Endothelial cell of umbilical vein (primary cell): ENCODE data around the gene AGRN. TPM values are rescaled to one million over a fixed set of nuclear protein-coding genes. Genes with fewer than 3 reads are reported as not detected.

ENCODE experiments used
- BruUV-seq: library from RNA; stranded (reverse); fragments of 400-500 nt; replicated peaks from 2 replicates; lab custom pipeline; 2021; lab: Mats Ljungman, UMichigan
- CTCF ChIA-PET: fragments of 300-600, 350-600 bp; sonication (Branson Sonifier 250); formaldehyde crosslinking; loops from one replicate; lab custom pipeline; 2021; ENCODE audit warnings: antibody characterized with exemption, inconsistent platforms; lab: Charles Lee
- POLR2A ChIA-PET: fragments of 300-600, 350-600 bp; sonication (Branson Sonifier 250); formaldehyde crosslinking; loops from one replicate; lab custom pipeline; 2021; ENCODE audit warnings: antibody characterized with exemption, inconsistent platforms; lab: Charles Lee
- DNase-seq: peaks from one replicate; pipeline ENCODE4 v3.0.0-alpha.2; 2011; ENCODE audit warnings: low read depth, low spot score
- FAIRE-seq: peaks from 2 replicates; lab custom pipeline; 2011; peaks lifted over from hg19 to GRCh38; lab: Jason Lieb, UNC
- H2AFZ ChIP-seq: 2 replicates; pipeline ENCODE4 v1.6.0; 2012; ENCODE audit warnings: low read depth, low read length, control low read depth, inconsistent platforms
- H3K27ac ChIP-seq: 2 replicates; pipeline ENCODE4 v1.5.1; 2011; ENCODE audit warnings: low read depth, mild to moderate bottlenecking, control low read depth, low read length, moderate library complexity; ENCODE audit not compliant: insufficient read depth
- H3K27me3 ChIP-seq, 2 experiments: 2 replicates each; pipeline versions ENCODE4 v1.6.0 to v1.6.1; 2011; ENCODE audit warnings: low read length in 2 of 2, mixed read lengths in 1 of 2; ENCODE audit not compliant: control insufficient read depth in 2 of 2, insufficient read depth in 2 of 2
- H3K36me3 ChIP-seq, 2 experiments: 2 replicates in 1 of 2; 3 replicates in 1 of 2; pipeline ENCODE4 v1.5.1; 2011; ENCODE audit warnings: low read length in 2 of 2, mild to moderate bottlenecking in 1 of 2, moderate library complexity in 1 of 2; ENCODE audit not compliant: control insufficient read depth in 2 of 2, insufficient read depth in 2 of 2; ENCODE audit errors: extremely low read depth in 1 of 2
- H3K4me1 ChIP-seq: 3 replicates; pipeline ENCODE4 v1.5.1; 2011; ENCODE audit warnings: mild to moderate bottlenecking, low read length; ENCODE audit not compliant: control insufficient read depth, insufficient read depth; ENCODE audit errors: extremely low read depth
- H3K4me2 ChIP-seq: 2 replicates; pipeline ENCODE4 v1.6.1; 2011; ENCODE audit warnings: low read length, control low read depth, mixed read lengths; ENCODE audit not compliant: insufficient read depth
- H3K4me3 ChIP-seq, 3 experiments: fragments of 200-600 bp in 1 of 3; sonication (generic), shearing (Covaris generic) in 1 of 3; replicated peaks in 1 of 3; 2 replicates each; pipeline ENCODE4 v1.5.1; 2011 to 2016; ENCODE audit warnings: control low read depth in 3 of 3, low read length in 3 of 3, mild to moderate bottlenecking in 2 of 3, inconsistent platforms in 1 of 3, low read depth in 1 of 3, moderate library complexity in 1 of 3; ENCODE audit not compliant: insufficient read depth in 1 of 3
- H3K79me2 ChIP-seq: 2 replicates; pipeline ENCODE4 v1.6.0; 2012; ENCODE audit warnings: low read length, inconsistent platforms; ENCODE audit not compliant: control insufficient read depth, insufficient read depth
- H3K9ac ChIP-seq: replicated peaks from 2 replicates; pipeline ENCODE3; 2011; ENCODE audit warnings: low read length, control low read depth; ENCODE audit not compliant: insufficient read depth; ENCODE audit errors: extremely low read depth
- H3K9me1 ChIP-seq: replicated peaks from 3 replicates; pipeline ENCODE4 v1.6.0; 2011; ENCODE audit warnings: mild to moderate bottlenecking, low read length; ENCODE audit not compliant: control insufficient read depth, insufficient read depth; ENCODE audit errors: extremely low read depth
- H3K9me3 ChIP-seq: replicated peaks from 2 replicates; pipeline ENCODE4 v1.5.1; 2012; ENCODE audit warnings: low read length, inconsistent platforms; ENCODE audit not compliant: control insufficient read depth, insufficient read depth
- H4K20me1 ChIP-seq: replicated peaks from 2 replicates; pipeline ENCODE3; 2011; ENCODE audit warnings: mild to moderate bottlenecking, low read length; ENCODE audit not compliant: control insufficient read depth, insufficient read depth; ENCODE audit errors: extremely low read depth
- EZH2 ChIP-seq: IDR thresholded peaks from 2 replicates; pipeline ENCODE4 v1.6.1; 2012; ENCODE audit warnings: borderline replicate concordance, low read depth, mild to moderate bottlenecking, moderate library complexity, low read length, inconsistent platforms; ENCODE audit not compliant: severe bottlenecking
- GATA2 ChIP-seq: IDR thresholded peaks from 2 replicates; pipeline ENCODE4 v1.7.0; 2011; ENCODE audit warnings: low read depth, mild to moderate bottlenecking, moderate library complexity, mixed read lengths, low read length; ENCODE audit not compliant: insufficient read length, insufficient read depth
- JUN ChIP-seq: IDR thresholded peaks from 2 replicates; pipeline ENCODE4 v1.6.1; 2011; ENCODE audit warnings: borderline replicate concordance, low read depth; ENCODE audit not compliant: insufficient read length, insufficient read depth
- MYC ChIP-seq: IDR thresholded peaks from one replicate; pipeline ENCODE4 v1.6.1; 2011; ENCODE audit warnings: mild to moderate bottlenecking, low read depth, low read length
- POLR2A ChIP-seq: IDR thresholded peaks from 2 replicates; pipeline ENCODE4 v1.6.1; 2012; ENCODE audit warnings: low read depth, mild to moderate bottlenecking, control low read depth, low read length
- POLR2AphosphoS5 ChIP-seq: IDR thresholded peaks from 2 replicates; pipeline ENCODE4 v1.6.1; 2012; ENCODE audit warnings: low read depth, mild to moderate bottlenecking, control low read depth, low read length, moderate library complexity; ENCODE audit not compliant: insufficient read depth
- dilution Hi-C: fragments of 300-500 bp; cut with MboI; formaldehyde crosslinking; loops from one replicate; pipeline ENCODE4 v1.15.0; 2019; ENCODE audit warnings: low sequenced_read_pairs; ENCODE audit not compliant: extremely low pct_ligation_motif_present
- intact Hi-C: fragments of 100-400 bp; cut with micrococcal nuclease; formaldehyde crosslinking; loops from one replicate; pipeline ENCODE4 v1.10.0; 2022
- polyA plus RNA-seq, 4 experiments: library from polyadenylated mRNA; depleted of rRNA in 3 of 4; stranded (reverse) in 3 of 4; unstranded in 1 of 4; fragments of >200 nt; gene quantifications; 2 replicates each; pipeline versions ENCODE4 v1.2.1 to v1.2.3, GENCODE V29; 2011 to 2012; ENCODE audit warnings: missing spikeins in 1 of 4
- total RNA-seq: library from RNA; stranded (reverse); gene quantifications from 2 replicates; pipeline ENCODE4 v1.2.3, GENCODE V29; 2021
- TF ChIP-seq, protein P1 (sequence below), 2 donors: IDR thresholded peaks; 1 replicate in 1 of 2; 2 replicates in 1 of 2; pipeline ENCODE4 v1.5.1; 2011; ENCODE audit warnings: low read length in 2 of 2, mild to moderate bottlenecking in 2 of 2, moderate library complexity in 2 of 2, control low read depth in 1 of 2, inconsistent platforms in 1 of 2, low read depth in 1 of 2; ENCODE audit not compliant: insufficient read depth in 1 of 2; ENCODE audit errors: extremely low read depth in 1 of 2

The AGRN gene
- total and polyA plus RNA-seq, 2 donors (not counting 3 experiments of a cell fraction or from before 2014, with no cell fraction given) = 66.6 to 67.8 TPM

DNA sequence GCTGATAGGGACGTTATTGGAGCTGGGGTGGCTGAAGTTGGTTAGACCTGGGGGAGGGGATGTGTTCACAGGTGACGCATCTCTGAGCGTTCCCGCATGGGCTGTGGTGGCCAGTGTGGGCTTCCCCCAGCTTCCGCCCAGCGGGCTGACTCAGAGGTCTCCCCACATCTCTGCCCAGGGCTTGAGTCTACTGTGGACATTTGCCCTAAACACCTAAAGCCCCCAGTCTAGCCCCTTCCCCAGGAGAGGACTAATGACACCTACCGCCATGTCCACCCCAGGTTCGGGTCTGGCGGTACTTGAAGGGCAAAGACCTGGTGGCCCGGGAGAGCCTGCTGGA is 2.0 kb downstream of the AGRN start:
- no peaks in the 10 kb centered on the region for H3K79me2 ChIP-seq
- H3K4me1 ChIP-seq = peaks cover 16% of the 10 kb centered on the region
- H2AFZ ChIP-seq = no peak overlapping the region
- H3K9me3 ChIP-seq = no peaks in the 10 kb centered on the region
- H3K27ac ChIP-seq = no peak overlapping the region
- H3K36me3 ChIP-seq = no peaks in the 10 kb centered on the region
- no peaks in the 10 kb centered on the region for H3K27me3 ChIP-seq
- intact Hi-C loops (loop anchor here (2.0 kb wide), 1 partner anchor 19 kb away; no protein-coding TSS in a partner anchor), dilution Hi-C loops (no loop called here)
- H3K4me3 ChIP-seq = no peak overlapping the region
- no peaks in the 10 kb centered on the region for H4K20me1 ChIP-seq
- no peak for FAIRE-seq
- H3K9me1 ChIP-seq = no peaks in the 10 kb centered on the region
- DNase-seq = no peak
- BruUV-seq = no TSS peak
- H3K9ac ChIP-seq = no peak overlapping the region
- TF ChIP-seq POLR2A (no peak), EZH2 (no peak), JUN (no peak), MYC (no peak), POLR2AphosphoS5 (no peak), GATA2 (no peak)
- TF ChIP-seq, protein P1, sequence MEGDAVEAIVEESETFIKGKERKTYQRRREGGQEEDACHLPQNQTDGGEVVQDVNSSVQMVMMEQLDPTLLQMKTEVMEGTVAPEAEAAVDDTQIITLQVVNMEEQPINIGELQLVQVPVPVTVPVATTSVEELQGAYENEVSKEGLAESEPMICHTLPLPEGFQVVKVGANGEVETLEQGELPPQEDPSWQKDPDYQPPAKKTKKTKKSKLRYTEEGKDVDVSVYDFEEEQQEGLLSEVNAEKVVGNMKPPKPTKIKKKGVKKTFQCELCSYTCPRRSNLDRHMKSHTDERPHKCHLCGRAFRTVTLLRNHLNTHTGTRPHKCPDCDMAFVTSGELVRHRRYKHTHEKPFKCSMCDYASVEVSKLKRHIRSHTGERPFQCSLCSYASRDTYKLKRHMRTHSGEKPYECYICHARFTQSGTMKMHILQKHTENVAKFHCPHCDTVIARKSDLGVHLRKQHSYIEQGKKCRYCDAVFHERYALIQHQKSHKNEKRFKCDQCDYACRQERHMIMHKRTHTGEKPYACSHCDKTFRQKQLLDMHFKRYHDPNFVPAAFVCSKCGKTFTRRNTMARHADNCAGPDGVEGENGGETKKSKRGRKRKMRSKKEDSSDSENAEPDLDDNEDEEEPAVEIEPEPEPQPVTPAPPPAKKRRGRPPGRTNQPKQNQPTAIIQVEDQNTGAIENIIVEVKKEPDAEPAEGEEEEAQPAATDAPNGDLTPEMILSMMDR (IDR thresholded peaks at IDR 0.05; ENCODE audit: extremely low read depth in 1 of 2, insufficient read depth in 1 of 2, low read depth in 1 of 2, low read length in 2 of 2) = no peak
- POLR2A ChIA-PET = no interaction called here
- no peak overlapping the region for H3K4me2 ChIP-seq
- CTCF ChIA-PET = interaction anchor here (1.5 kb wide), 1 partner anchor 18 kb away, joined by 5 read pairs; no protein-coding TSS in a partner anchor
